GM18951 (cell line): Measurements from ENCODE around the gene PKD1.
"Not testable (repeated sequence)": the region's sequence is repeated elsewhere in the genome, so short reads cannot be mapped to it uniquely, and the experiment has no call there.

ENCODE experiments used
- POLR2A ChIP-seq: IDR thresholded peaks from 4 replicates; pipeline ENCODE4 v1.6.1; 2011; ENCODE audit warnings: mild to moderate bottlenecking; ENCODE audit not compliant: insufficient read length, insufficient read depth; ENCODE audit errors: extremely low read depth
- in situ Hi-C: fragments of 300-500 bp; cut with MboI; formaldehyde crosslinking; loops from one replicate; pipeline ENCODE4 v1.12.0; 2022; ENCODE audit warnings: low sequenced_read_pairs, mixed read lengths, inconsistent platforms; ENCODE audit not compliant: unreplicated experiment

The PKD1 gene

GRCh38 chr16:2150418-2151187 is 14.9 kb upstream of the PKD1 start:
- peak; percentile 33 for TF ChIP-seq POLR2A
- in situ Hi-C loops, result no loop called here

GRCh38 chr16:2149630-2150417 is 14.1 kb upstream of the PKD1 start:
- TF ChIP-seq POLR2A, result no peak
- in situ Hi-C loops, result no loop called here

GRCh38 chr16:2148714-2149629 is 13.3 kb upstream of the PKD1 start:
- in situ Hi-C loops, result no loop called here
- no peak for TF ChIP-seq POLR2A

GRCh38 chr16:2147981-2148671 is 12.4 kb upstream of the PKD1 start, which contains the start of gene RAB26:
Gene RAB26 (plus strand): TSS chr16:2148625. CDS start chr16:2148784, 159 bp downstream.
- in situ Hi-C loops, result no loop called here
- no peak for TF ChIP-seq POLR2A

GRCh38 chr16:2147378-2147777 is 11.7 kb upstream of the PKD1 start:
- TF ChIP-seq POLR2A, result no peak
- in situ Hi-C loops, result no loop called here

- TF ChIP-seq POLR2A, result no peak
- in situ Hi-C loops, result no loop called here
These were observed 10.1 kb upstream of the PKD1 start for GRCh38 chr16:2145843-2146242.

GRCh38 chr16:2143878-2144485 is 8.3 kb upstream of the PKD1 start:
- TF ChIP-seq POLR2A, result no peak

GRCh38 chr16:2142942-2143877 is 7.5 kb upstream of the PKD1 start:
- TF ChIP-seq POLR2A, result no peak
- in situ Hi-C loops, result loop anchor here (5.0 kb wide), 1 partner anchor 121 kb away; no protein-coding TSS in a partner anchor

More at GRCh38 chr16:2143878-2144485, 8.3 kb upstream of the PKD1 start:
- in situ Hi-C loops, result loop anchor here (5.0 kb wide), 1 partner anchor 122 kb away; no protein-coding TSS in a partner anchor

- in situ Hi-C loops, result not testable (repeated sequence)
These were observed 627 bp downstream of the PKD1 start for GRCh38 chr16:2135071-2135470.

- in situ Hi-C loops, result not testable (repeated sequence)
These were observed 1.9 kb downstream of the PKD1 start for GRCh38 chr16:2133797-2134196.

- in situ Hi-C loops, result not testable (repeated sequence)
These were observed 5.7 kb downstream of the PKD1 start for GRCh38 chr16:2129890-2130447.

- in situ Hi-C loops, result not testable (repeated sequence)
These were observed 6.4 kb downstream of the PKD1 start for GRCh38 chr16:2129251-2129650.

- in situ Hi-C loops, result not testable (repeated sequence)
These were observed 7.9 kb downstream of the PKD1 start for GRCh38 chr16:2127630-2128280.

GRCh38 chr16:2126928-2127556 is 8.7 kb downstream of the PKD1 start:
- in situ Hi-C loops, result not testable (repeated sequence)

- in situ Hi-C loops, result not testable (repeated sequence)
These were observed 9.4 kb downstream of the PKD1 start for GRCh38 chr16:2126161-2126743.
